ENCODE measurements around the gene GSK3B.
A peak's percentile ranks its signal among the peaks of the same experiment; 100 is the strongest.
"Not testable (repeated sequence)": the region's sequence is repeated elsewhere in the genome, so short reads cannot be mapped to it uniquely, and the experiment has no call there.

GSK3B gene

GRCh38 chr3:119911748-119912147, 182.5 kb downstream of the GSK3B start:
- no peak for TF ChIP-seq PAX5 (IDR thresholded peaks at IDR 0.05; ENCODE audit: insufficient read depth, low read length, severe bottlenecking)
- no peak for TF ChIP-seq POU2F2 (IDR thresholded peaks at IDR 0.05; ENCODE audit: low read depth, low read length)
- TF ChIP-seq TAF1 (IDR thresholded peaks at IDR 0.05; ENCODE audit: low read depth, low read length): no peak
- TF ChIP-seq POLR2A (IDR thresholded peaks at IDR 0.05; ENCODE audit: low read depth, low read length): no peak
- no peak for TF ChIP-seq SPI1 (IDR thresholded peaks at IDR 0.05; ENCODE audit: low read depth, low read length)
- no peak for TF ChIP-seq POLR2AphosphoS5 (IDR thresholded peaks at IDR 0.05; ENCODE audit: low read depth, low read length)
- no peak for FAIRE-seq
- no peak for DNase-seq (ENCODE audit: insufficient read length, low spot score)

DNA sequence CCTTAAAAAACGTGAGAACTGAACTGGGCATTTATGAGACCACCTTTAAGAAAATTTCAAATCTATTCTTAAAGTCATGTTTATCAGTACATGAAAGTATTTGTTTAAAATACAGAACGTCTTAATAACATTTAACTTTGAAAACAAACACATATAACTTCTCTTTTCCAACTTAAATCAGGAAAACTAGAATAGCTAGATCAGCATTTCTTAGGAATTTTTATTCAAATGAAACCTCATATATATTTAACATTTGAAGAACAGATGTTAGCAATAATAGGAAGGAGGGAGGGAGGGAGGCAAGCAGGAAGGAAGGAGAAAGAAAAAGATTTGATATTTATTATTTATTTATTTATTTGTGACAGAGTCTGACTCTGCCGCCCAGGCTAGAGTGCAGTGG, 192.2 kb downstream of the GSK3B start:
- TF ChIP-seq POLR2AphosphoS5 (IDR thresholded peaks at IDR 0.05; ENCODE audit: low read depth, low read length): no peak
- no peak for TF ChIP-seq TAF1 (IDR thresholded peaks at IDR 0.05; ENCODE audit: low read depth, low read length)
- TF ChIP-seq PAX5 (IDR thresholded peaks at IDR 0.05; ENCODE audit: insufficient read depth, low read length, severe bottlenecking): no peak
- TF ChIP-seq POU2F2 (IDR thresholded peaks at IDR 0.05; ENCODE audit: low read depth, low read length): no peak
- no peak for TF ChIP-seq POLR2A (IDR thresholded peaks at IDR 0.05; ENCODE audit: low read depth, low read length)
- TF ChIP-seq SPI1 (IDR thresholded peaks at IDR 0.05; ENCODE audit: low read depth, low read length): no peak
- no peak for DNase-seq (ENCODE audit: insufficient read length, low spot score)
- FAIRE-seq: no peak

DNA sequence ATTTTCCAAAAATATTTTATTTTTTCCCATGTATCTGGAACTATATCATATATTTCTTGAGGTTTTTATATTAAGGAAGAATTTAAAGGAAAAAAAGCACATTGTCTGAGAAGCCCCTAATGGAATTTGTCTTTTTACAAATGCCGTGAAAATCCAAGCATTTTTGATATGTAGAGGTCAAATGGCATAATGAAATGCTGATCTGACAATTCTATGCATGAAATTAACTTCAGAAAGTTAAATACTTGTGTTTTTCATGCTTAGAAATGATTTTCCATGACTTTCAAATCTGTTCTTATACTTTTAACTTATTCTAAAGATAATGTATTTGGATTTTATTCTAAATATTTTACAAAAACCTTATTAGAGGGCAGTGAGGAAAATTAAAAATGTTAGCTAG, 193.1 kb downstream of the GSK3B start:
- TF ChIP-seq POU2F2 (IDR thresholded peaks at IDR 0.05; ENCODE audit: low read depth, low read length) (no peak), POLR2A (IDR thresholded peaks at IDR 0.05; ENCODE audit: low read depth, low read length) (no peak), POLR2AphosphoS5 (IDR thresholded peaks at IDR 0.05; ENCODE audit: low read depth, low read length) (no peak), TAF1 (IDR thresholded peaks at IDR 0.05; ENCODE audit: low read depth, low read length) (no peak)
- DNase-seq (ENCODE audit: insufficient read length, low spot score) (no peak), FAIRE-seq (no peak)

DNA sequence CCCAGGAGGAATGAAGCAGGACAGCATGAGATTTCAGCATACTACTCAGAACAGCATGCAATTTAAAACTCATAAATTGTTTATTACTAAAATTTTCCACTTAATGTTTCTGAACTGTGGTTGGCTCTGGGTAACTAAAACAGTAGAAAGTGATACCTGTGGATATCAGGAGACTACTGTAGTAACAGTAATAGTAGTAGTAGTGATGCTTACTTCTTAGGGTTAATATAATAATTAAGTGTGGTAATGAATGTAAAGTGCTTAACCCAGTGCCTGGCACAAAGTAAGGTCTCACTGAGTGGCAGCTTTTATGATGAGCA, 195.1 kb downstream of the GSK3B start:
- TF ChIP-seq PAX5 (IDR thresholded peaks at IDR 0.05; ENCODE audit: insufficient read depth, low read length, severe bottlenecking) (no peak), SPI1 (IDR thresholded peaks at IDR 0.05; ENCODE audit: low read depth, low read length) (no peak), TAF1 (IDR thresholded peaks at IDR 0.05; ENCODE audit: low read depth, low read length) (no peak)
- peak; percentile 5 for FAIRE-seq
- no peak for DNase-seq (ENCODE audit: insufficient read length, low spot score)

GRCh38 chr3:119898478-119899191, 195.6 kb downstream of the GSK3B start:
- no peak for DNase-seq (ENCODE audit: insufficient read length, low spot score)
- no peak for FAIRE-seq

DNA sequence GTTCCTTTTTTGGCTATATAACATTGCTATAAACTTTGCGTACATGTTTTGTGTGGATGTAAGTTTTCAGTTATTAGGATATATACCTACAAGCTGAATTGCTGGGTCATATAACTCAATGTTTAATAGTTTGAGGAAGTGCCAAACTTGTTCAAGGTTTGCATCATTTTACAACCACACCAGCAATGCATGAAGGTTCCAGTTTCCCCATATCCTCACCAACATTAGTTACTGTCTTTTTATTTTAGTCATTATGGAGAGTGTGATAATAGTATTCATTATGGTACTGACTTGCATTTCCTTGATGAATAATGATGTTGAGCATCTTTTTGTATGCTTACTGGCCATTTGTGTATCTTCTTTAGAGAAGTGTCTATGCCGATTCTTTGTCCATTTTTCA, 200.1 kb downstream of the GSK3B start:
- DNase-seq (ENCODE audit: insufficient read length, low spot score) (no peak), FAIRE-seq (no peak)
- TF ChIP-seq SPI1 (IDR thresholded peaks at IDR 0.05; ENCODE audit: low read depth, low read length) (peak; percentile 74), POU2F2 (IDR thresholded peaks at IDR 0.05; ENCODE audit: low read depth, low read length) (no peak)

More at GRCh38 chr3:119898478-119899191, 195.6 kb downstream of the GSK3B start:
- no peak for TF ChIP-seq POU2F2 (IDR thresholded peaks at IDR 0.05; ENCODE audit: low read depth, low read length)
- no peak for TF ChIP-seq POLR2A (IDR thresholded peaks at IDR 0.05; ENCODE audit: low read depth, low read length)

GRCh38 chr3:119893769-119894168, 200.5 kb downstream of the GSK3B start:
- DNase-seq (ENCODE audit: insufficient read length, low spot score): no peak
- FAIRE-seq: no peak
- TF ChIP-seq PAX5 (IDR thresholded peaks at IDR 0.05; ENCODE audit: insufficient read depth, low read length, severe bottlenecking) (no peak), TAF1 (IDR thresholded peaks at IDR 0.05; ENCODE audit: low read depth, low read length) (no peak), POU2F2 (IDR thresholded peaks at IDR 0.05; ENCODE audit: low read depth, low read length) (no peak), SPI1 (IDR thresholded peaks at IDR 0.05; ENCODE audit: low read depth, low read length) (no peak)

DNA sequence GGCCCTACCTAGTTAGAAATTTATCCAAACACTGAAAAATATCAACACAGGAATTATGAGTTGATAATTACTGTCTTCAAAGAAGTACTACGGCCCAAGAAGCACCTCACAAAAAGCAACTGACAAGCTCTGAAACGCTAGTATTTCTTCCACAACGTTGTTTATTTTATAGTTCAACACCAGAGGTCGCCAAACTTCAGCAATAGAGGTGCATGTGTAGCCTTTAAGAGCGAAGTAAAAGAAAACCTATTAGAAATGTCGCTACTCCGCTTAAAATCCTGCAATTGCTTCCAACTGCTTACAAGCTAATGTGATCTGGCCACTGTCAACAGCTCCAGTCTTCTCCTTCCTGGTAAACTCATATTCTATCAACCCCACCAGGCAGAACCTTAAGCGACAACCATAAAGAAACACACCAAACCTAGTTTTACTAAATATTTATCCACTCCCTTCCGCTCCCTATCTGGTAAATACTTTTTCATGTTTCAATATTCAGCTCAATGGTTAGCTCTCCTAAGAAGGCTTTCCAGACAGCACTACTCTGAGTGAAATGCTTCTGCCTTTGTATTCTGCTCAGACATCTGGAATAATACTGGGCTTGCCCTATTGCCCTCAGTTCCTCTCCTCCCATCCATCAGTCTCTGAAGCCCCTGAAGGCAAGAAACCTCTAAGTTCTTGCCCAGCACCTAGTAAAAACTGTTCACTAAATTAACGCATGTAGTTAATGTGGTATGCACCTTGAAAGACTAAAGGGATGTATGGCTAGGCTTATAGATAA, 202.1 kb downstream of the GSK3B start:
- DNase-seq (ENCODE audit: insufficient read length, low spot score) (no peak), FAIRE-seq (peak; percentile 5)
- TF ChIP-seq TAF1 (IDR thresholded peaks at IDR 0.05; ENCODE audit: low read depth, low read length) (no peak), PAX5 (IDR thresholded peaks at IDR 0.05; ENCODE audit: insufficient read depth, low read length, severe bottlenecking) (no peak), POLR2AphosphoS5 (IDR thresholded peaks at IDR 0.05; ENCODE audit: low read depth, low read length) (no peak), POLR2A (IDR thresholded peaks at IDR 0.05; ENCODE audit: low read depth, low read length) (no peak), SPI1 (IDR thresholded peaks at IDR 0.05; ENCODE audit: low read depth, low read length) (no peak), POU2F2 (IDR thresholded peaks at IDR 0.05; ENCODE audit: low read depth, low read length) (no peak)

DNA sequence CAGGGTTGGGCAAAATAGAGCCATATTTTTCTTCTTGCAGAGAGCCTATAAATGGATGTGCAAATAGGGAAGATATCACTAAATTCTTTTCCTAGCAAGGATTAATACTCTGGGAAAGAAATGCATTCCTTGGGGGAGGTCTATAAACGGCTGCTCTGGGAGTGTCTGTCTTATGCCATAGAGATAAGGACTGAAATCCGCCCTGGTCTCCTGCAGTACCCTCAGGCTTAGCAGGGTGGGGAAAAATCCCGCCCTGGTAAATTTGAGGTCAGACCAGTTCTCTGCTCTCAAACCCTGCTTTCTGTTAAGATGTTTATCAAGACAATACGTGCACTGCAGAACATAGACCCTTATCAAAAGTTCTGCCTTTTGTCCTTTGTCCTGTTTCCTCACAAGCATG, 205.6 kb downstream of the GSK3B start:
- not testable (repeated sequence) for FAIRE-seq; DNase-seq (ENCODE audit: insufficient read length, low spot score)

DNA sequence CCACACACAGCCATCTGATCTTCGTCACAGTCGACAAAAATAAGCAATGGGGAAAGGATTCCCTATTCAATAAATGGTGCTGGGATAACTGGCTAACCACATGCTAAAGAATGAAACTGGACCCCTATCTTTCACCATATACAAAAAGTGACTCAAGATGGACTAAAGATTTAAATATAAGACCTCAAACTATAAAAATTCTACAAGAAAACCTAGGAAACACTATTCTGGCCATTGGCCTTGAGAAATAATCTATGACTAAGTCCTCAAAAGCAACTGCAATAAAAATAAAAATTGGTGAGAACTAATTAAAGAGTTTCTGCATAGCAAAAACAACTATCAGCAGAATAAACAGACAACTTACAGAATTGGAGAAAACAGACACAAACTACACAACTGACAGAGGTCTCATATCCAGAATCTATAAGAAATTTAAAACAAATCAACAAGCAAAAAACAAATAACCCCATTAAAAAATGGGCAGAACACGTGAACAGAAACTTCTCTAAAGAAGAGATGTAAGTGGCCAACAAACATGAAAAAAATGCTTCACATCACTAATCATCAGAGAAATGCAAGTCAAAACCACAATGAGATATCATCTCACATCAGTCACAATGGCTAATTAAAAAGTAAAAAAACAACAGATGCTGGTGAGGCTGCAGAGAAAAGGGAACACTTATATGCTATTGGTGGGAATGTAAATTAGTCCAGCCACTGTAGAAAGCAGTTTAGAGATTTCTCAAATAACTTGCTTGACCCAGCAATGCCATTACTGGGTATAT, 208.3 kb downstream of the GSK3B start:
- FAIRE-seq: no peak
- DNase-seq (ENCODE audit: insufficient read length, low spot score): no peak
- TF ChIP-seq PAX5 (IDR thresholded peaks at IDR 0.05; ENCODE audit: insufficient read depth, low read length, severe bottlenecking): no peak
- no peak for TF ChIP-seq POU2F2 (IDR thresholded peaks at IDR 0.05; ENCODE audit: low read depth, low read length)
- no peak for TF ChIP-seq TAF1 (IDR thresholded peaks at IDR 0.05; ENCODE audit: low read depth, low read length)
- no peak for TF ChIP-seq SPI1 (IDR thresholded peaks at IDR 0.05; ENCODE audit: low read depth, low read length)
- no peak for TF ChIP-seq POLR2AphosphoS5 (IDR thresholded peaks at IDR 0.05; ENCODE audit: low read depth, low read length)
- TF ChIP-seq POLR2A (IDR thresholded peaks at IDR 0.05; ENCODE audit: low read depth, low read length): no peak
